22Rv1 (cell line): ENCODE measurements around the gene FLAD1.

ENCODE experiments used
- H3K27ac ChIP-seq: fragments of 450-650 bp; 2 replicates; pipeline ENCODE4 v1.5.1; 2017
- CTCF ChIP-seq: fragments of 450-650 bp; IDR thresholded peaks from 2 replicates; pipeline ENCODE4 v1.5.1; 2017; ENCODE audit warnings: mild to moderate bottlenecking
- ZFX ChIP-seq: fragments of 450-650 bp; IDR thresholded peaks from 2 replicates; pipeline ENCODE4 v1.6.1; 2017; ENCODE audit warnings: antibody characterized with exemption, borderline replicate concordance

The FLAD1 gene

GRCh38 chr1:154945160-154945961, 37.8 kb upstream of the FLAD1 start:
- TF ChIP-seq ZFX (no peak), CTCF (no peak)
- H3K27ac ChIP-seq = no peak overlapping the region

GRCh38 chr1:154945962-154946850, 36.9 kb upstream of the FLAD1 start:
- TF ChIP-seq CTCF = no peak
- no peak for TF ChIP-seq ZFX
- no peak overlapping the region for H3K27ac ChIP-seq

GRCh38 chr1:154948079-154948478, 35.1 kb upstream of the FLAD1 start:
- TF ChIP-seq ZFX (no peak), CTCF (no peak)
- no peak overlapping the region for H3K27ac ChIP-seq

- H3K27ac ChIP-seq = no peak overlapping the region
- TF ChIP-seq ZFX (no peak), CTCF (no peak)
Measured at GRCh38 chr1:154951901-154952657, 31.1 kb upstream of the FLAD1 start.

- H3K27ac ChIP-seq = no peak overlapping the region
- no peak for TF ChIP-seq CTCF
- TF ChIP-seq ZFX = no peak
Measured at GRCh38 chr1:154952664-154953063, 30.5 kb upstream of the FLAD1 start.

GRCh38 chr1:154953611-154954038, 29.5 kb upstream of the FLAD1 start:
- H3K27ac ChIP-seq = no peak overlapping the region
- TF ChIP-seq ZFX (no peak), CTCF (no peak)
